ENCODE measurements around the gene MAMDC4. TPM values are rescaled to one million over a fixed set of nuclear protein-coding genes. Genes with fewer than 3 reads are reported as not detected.
"Not testable (repeated sequence)": the region's sequence is repeated elsewhere in the genome, so short reads cannot be mapped to it uniquely, and the experiment has no call there.

Gene MAMDC4
- total RNA-seq, 2 experiments from 2014 or later: 11.7 to 14.2 TPM

DNA sequence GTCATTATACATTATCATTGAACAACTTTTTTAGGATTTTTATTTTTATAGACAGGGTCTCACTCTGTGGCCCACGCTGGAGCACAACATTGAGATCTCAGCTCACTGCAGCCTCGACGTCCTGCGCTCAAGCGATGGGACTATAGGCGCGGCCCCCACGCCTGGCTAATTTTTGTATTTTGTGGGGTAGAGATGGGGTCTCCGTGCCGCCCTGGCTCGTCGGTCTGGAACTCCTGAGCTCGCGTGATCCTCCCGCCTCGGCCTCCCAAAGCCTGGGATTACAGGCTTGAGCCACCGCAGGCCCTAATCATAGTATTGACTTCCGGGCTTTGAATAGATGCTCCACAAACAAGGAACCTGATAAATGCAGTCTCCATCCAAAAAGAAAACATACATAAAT is 15.3 kb downstream of the MAMDC4 start:
- Histone ChIP-seq H3K36me3 (ENCODE audit: insufficient read depth, low read length) (peaks cover 18% of the 10 kb centered on the region), H4K20me1 (ENCODE audit: insufficient read depth, low read length) (no peaks in the 10 kb centered on the region), H2AFZ (ENCODE audit: low read length) (no peak overlapping the region), H3K27ac (ENCODE audit: low read depth, low read length, poor library complexity, severe bottlenecking) (no peak overlapping the region), H3K9me3 (ENCODE audit: low read length) (peaks cover 13% of the 10 kb centered on the region), H3K4me1 (ENCODE audit: insufficient read depth, low read length, poor library complexity, severe bottlenecking) (peaks cover 13% of the 10 kb centered on the region), H3K4me2 (ENCODE audit: low read length) (peak overlapping the region; percentile 64), H3K9me2 (ENCODE audit: insufficient read depth, low read length) (no peaks in the 10 kb centered on the region), H3K4me3 (ENCODE audit: low read depth, low read length, poor library complexity, severe bottlenecking) (no peak overlapping the region), H3K79me2 (ENCODE audit: insufficient read depth, low read depth, low read length) (peaks cover 23% of the 10 kb centered on the region)
- intact Hi-C loops (cut with micrococcal nuclease; ENCODE audit: unreplicated experiment): loop anchor here (2.0 kb wide), 1 partner anchor 19 kb away; the partner anchor contains the start of gene TRAF2
- DNase-seq (ENCODE audit: low spot score): no peak
- BruUV-seq (replicated peaks): TSS peak; percentile 86
- CTCF ChIA-PET (ENCODE audit: unreplicated experiment): no interaction called here
- no peak for TF ChIP-seq EZH2phosphoT487 (IDR thresholded peaks at IDR 0.05; ENCODE audit: borderline replicate concordance, low read depth, low read length)
- TF ChIP-seq, protein P1, sequence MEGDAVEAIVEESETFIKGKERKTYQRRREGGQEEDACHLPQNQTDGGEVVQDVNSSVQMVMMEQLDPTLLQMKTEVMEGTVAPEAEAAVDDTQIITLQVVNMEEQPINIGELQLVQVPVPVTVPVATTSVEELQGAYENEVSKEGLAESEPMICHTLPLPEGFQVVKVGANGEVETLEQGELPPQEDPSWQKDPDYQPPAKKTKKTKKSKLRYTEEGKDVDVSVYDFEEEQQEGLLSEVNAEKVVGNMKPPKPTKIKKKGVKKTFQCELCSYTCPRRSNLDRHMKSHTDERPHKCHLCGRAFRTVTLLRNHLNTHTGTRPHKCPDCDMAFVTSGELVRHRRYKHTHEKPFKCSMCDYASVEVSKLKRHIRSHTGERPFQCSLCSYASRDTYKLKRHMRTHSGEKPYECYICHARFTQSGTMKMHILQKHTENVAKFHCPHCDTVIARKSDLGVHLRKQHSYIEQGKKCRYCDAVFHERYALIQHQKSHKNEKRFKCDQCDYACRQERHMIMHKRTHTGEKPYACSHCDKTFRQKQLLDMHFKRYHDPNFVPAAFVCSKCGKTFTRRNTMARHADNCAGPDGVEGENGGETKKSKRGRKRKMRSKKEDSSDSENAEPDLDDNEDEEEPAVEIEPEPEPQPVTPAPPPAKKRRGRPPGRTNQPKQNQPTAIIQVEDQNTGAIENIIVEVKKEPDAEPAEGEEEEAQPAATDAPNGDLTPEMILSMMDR (conservative IDR thresholded peaks at IDR 0.05; ENCODE audit: low read length): no peak
- POLR2A ChIA-PET: no interaction called here

DNA sequence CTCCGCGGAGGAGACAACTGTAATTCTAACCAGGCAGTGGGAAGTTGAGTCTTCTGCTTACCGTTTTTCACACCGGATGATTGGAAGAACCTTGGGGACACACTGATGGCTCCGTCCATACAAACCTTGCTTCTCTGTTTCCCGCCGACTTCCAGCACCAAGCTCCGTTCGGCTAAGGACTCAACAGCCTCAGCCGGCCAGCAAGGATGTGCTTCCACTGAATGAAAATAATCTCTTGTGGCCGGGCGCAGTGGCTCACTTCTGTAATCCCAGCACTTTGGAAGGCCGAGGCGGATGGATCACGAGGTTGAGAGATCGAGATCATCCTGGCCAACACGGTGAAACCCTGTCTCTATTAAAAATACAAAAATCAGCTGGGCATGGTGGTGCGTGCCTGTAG is 15.8 kb downstream of the MAMDC4 start:
- H3K4me3 ChIP-seq (ENCODE audit: low read depth, low read length, poor library complexity, severe bottlenecking): no peak overlapping the region
- H3K9me3 ChIP-seq (ENCODE audit: low read length): peaks cover 17% of the 10 kb centered on the region
- H3K4me1 ChIP-seq (ENCODE audit: insufficient read depth, low read length, poor library complexity, severe bottlenecking): peaks cover 13% of the 10 kb centered on the region
- POLR2A ChIA-PET: no interaction called here
- H3K4me2 ChIP-seq (ENCODE audit: low read length): no peak overlapping the region
- intact Hi-C loops (cut with micrococcal nuclease; ENCODE audit: unreplicated experiment): loop anchor here (2.0 kb wide), 1 partner anchor 19 kb away; the partner anchor contains the start of gene TRAF2
- peaks cover 14% of the 10 kb centered on the region for H3K36me3 ChIP-seq (ENCODE audit: insufficient read depth, low read length)
- H3K79me2 ChIP-seq (ENCODE audit: insufficient read depth, low read depth, low read length): peaks cover 23% of the 10 kb centered on the region
- no peaks in the 10 kb centered on the region for H4K20me1 ChIP-seq (ENCODE audit: insufficient read depth, low read length)
- H3K27ac ChIP-seq (ENCODE audit: low read depth, low read length, poor library complexity, severe bottlenecking): no peak overlapping the region
- H2AFZ ChIP-seq (ENCODE audit: low read length): no peak overlapping the region
- no peak for DNase-seq (ENCODE audit: low spot score)
- no TSS peak for BruUV-seq (replicated peaks)
- no peaks in the 10 kb centered on the region for H3K9me2 ChIP-seq (ENCODE audit: insufficient read depth, low read length)
- CTCF ChIA-PET (ENCODE audit: unreplicated experiment): no interaction called here
- no peak for TF ChIP-seq EZH2phosphoT487 (IDR thresholded peaks at IDR 0.05; ENCODE audit: borderline replicate concordance, low read depth, low read length)
- TF ChIP-seq, protein P1 (conservative IDR thresholded peaks at IDR 0.05; ENCODE audit: low read length): no peak

DNA sequence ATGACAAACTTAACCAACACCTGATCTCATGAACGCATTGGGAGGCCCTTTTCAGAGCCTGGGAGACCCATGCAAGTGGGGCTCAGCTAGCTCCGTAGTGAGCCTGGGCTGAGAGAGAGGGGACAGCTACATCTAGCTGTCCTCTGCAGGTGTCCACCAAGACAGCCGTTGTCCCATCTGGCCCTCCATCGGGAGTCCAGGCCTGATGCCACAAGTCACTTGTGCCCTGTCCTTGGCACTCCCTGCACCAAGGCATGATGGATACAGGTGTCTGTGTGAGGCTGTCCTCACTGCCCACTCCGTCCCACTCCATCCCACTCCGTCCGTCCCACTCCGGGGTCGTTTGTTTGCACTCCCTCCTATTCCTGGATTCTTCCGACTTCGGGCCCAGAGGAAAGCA is 16.5 kb downstream of the MAMDC4 start:
- Histone ChIP-seq H3K79me2 (ENCODE audit: insufficient read depth, low read depth, low read length) (peaks cover 23% of the 10 kb centered on the region), H3K36me3 (ENCODE audit: insufficient read depth, low read length) (peaks cover 7% of the 10 kb centered on the region), H3K9me3 (ENCODE audit: low read length) (peaks cover 25% of the 10 kb centered on the region), H3K4me2 (ENCODE audit: low read length) (no peak overlapping the region), H3K9me2 (ENCODE audit: insufficient read depth, low read length) (no peaks in the 10 kb centered on the region), H2AFZ (ENCODE audit: low read length) (no peak overlapping the region), H3K4me3 (ENCODE audit: low read depth, low read length, poor library complexity, severe bottlenecking) (no peak overlapping the region), H3K4me1 (ENCODE audit: insufficient read depth, low read length, poor library complexity, severe bottlenecking) (peaks cover 13% of the 10 kb centered on the region), H3K27ac (ENCODE audit: low read depth, low read length, poor library complexity, severe bottlenecking) (no peak overlapping the region), H4K20me1 (ENCODE audit: insufficient read depth, low read length) (no peaks in the 10 kb centered on the region)
- TF ChIP-seq, protein P1 (conservative IDR thresholded peaks at IDR 0.05; ENCODE audit: low read length): no peak
- no peak for TF ChIP-seq EZH2phosphoT487 (IDR thresholded peaks at IDR 0.05; ENCODE audit: borderline replicate concordance, low read depth, low read length)
- intact Hi-C loops (cut with micrococcal nuclease; ENCODE audit: unreplicated experiment): no loop called here
- ChIA-PET CTCF (ENCODE audit: unreplicated experiment) (no interaction called here), POLR2A (no interaction called here)
- BruUV-seq (replicated peaks): no TSS peak
- no peak for DNase-seq (ENCODE audit: low spot score)

- H4K20me1 ChIP-seq (ENCODE audit: insufficient read depth, low read length); DNase-seq (ENCODE audit: low spot score); CTCF ChIA-PET (ENCODE audit: unreplicated experiment); H3K9me2 ChIP-seq (ENCODE audit: insufficient read depth, low read length); H2AFZ ChIP-seq (ENCODE audit: low read length); H3K4me2 ChIP-seq (ENCODE audit: low read length); BruUV-seq (replicated peaks); H3K27ac ChIP-seq (ENCODE audit: low read depth, low read length, poor library complexity, severe bottlenecking); intact Hi-C loops (cut with micrococcal nuclease; ENCODE audit: unreplicated experiment); H3K4me3 ChIP-seq (ENCODE audit: low read depth, low read length, poor library complexity, severe bottlenecking); H3K36me3 ChIP-seq (ENCODE audit: insufficient read depth, low read length): not testable (repeated sequence)
- Histone ChIP-seq H3K9me3 (ENCODE audit: low read length) (peaks cover 25% of the 10 kb centered on the region), H3K79me2 (ENCODE audit: insufficient read depth, low read depth, low read length) (peaks cover 20% of the 10 kb centered on the region), H3K4me1 (ENCODE audit: insufficient read depth, low read length, poor library complexity, severe bottlenecking) (peaks cover 13% of the 10 kb centered on the region)
- POLR2A ChIA-PET: interaction anchor here (1.4 kb wide), 1 partner anchor 17 kb away, joined by 3 read pairs; the partner anchor contains the start of gene TRAF2
Measured at GRCh38 chr9:136869611-136870010, 17.5 kb downstream of the MAMDC4 start.
